Natural killer cell treated with Interleukin-12 subunit alpha and Interleukin-12 subunit beta and Interleukin-15 and Interleukin-18, amount 100 ng/mL, for 72 hours (primary cell): ENCODE measurements around the gene TCF7L1. TPM values are rescaled to one million over a fixed set of nuclear protein-coding genes. Genes with fewer than 3 reads are reported as not detected.
A peak's percentile ranks its signal among the peaks of the same experiment; 100 is the strongest.
"Not testable (repeated sequence)": the region's sequence is repeated elsewhere in the genome, so short reads cannot be mapped to it uniquely, and the experiment has no call there.

Experiments
- ATAC-seq, 2 donors: fragments of 150-1000 bp; cut with Tn5 transposase in 1 of 2; sonication (Bioruptor Pico), chemical (Tn5 transposase) in 1 of 2; 2 replicates each; pipeline ENCODE4 v1.10.0; 2021
- DNase-seq: peaks from one replicate; pipeline ENCODE4 v3.0.0; 2022; ENCODE audit warnings: low spot score
- H3K27ac Mint-ChIP-seq, 2 donors: 1 replicate in 1 of 2; 2 replicates in 1 of 2; pipeline ENCODE4 v1.8.0; 2022; ENCODE audit warnings: mixed read lengths in 2 of 2, mild to moderate bottlenecking in 1 of 2, moderate library complexity in 1 of 2
- H3K27me3 Mint-ChIP-seq, 2 donors: 1 replicate in 1 of 2; 2 replicates in 1 of 2; pipeline ENCODE4 v1.8.0; 2022; ENCODE audit warnings: mixed read lengths in 2 of 2
- H3K36me3 Mint-ChIP-seq: one replicate; pipeline ENCODE4 v1.8.0; 2022; ENCODE audit warnings: mixed read lengths
- H3K4me1 Mint-ChIP-seq, 2 donors: 1 replicate in 1 of 2; 2 replicates in 1 of 2; pipeline ENCODE4 v1.8.0; 2022; ENCODE audit warnings: low read depth in 2 of 2, mixed read lengths in 2 of 2, mild to moderate bottlenecking in 1 of 2
- H3K4me3 Mint-ChIP-seq: one replicate; pipeline ENCODE4 v1.8.0; 2022; ENCODE audit warnings: mixed read lengths
- H3K9me3 Mint-ChIP-seq: 2 replicates; pipeline ENCODE4 v1.8.0; 2022; ENCODE audit warnings: mixed read lengths
- total RNA-seq, 2 donors: library from RNA; stranded (reverse); gene quantifications; one replicate each; pipeline ENCODE4 v1.2.3, GENCODE V29; 2022

TCF7L1 gene
- total RNA-seq, 2 donors from 2014 or later, result 0.14 TPM; not detected in 1

DNA sequence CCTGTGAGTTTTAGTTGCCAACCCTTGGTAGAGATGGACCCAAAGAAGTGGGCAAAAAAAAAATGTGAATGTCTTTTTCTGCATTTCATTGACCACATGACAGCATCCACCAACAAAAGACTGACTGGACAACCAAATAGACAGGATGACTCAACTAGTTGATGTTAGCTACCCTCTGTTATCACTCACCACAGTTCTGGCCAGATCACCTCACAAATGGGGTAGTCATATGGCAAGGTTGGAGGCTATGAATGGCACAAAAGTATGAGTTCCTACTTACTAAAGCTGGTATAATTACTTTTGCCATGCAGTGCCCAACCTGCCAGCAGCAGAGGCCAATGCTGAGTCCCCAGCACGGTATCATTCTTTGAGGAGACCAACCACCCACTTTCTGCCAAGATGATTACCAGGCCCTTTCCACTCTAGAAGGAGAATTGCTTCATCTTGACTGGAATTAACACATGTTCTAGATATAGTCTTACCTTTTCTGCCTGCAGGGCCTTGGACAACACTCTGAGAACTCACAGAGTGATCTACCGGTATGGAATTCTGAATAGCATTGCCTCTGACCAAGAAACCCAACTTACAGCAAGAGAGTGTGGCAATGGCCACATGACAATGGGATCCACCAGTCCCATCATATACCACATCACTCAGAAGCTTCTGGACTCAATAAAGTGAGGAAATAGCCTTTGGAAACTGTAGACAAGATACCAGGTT, 20.1 kb upstream of the TCF7L1 start:
- H3K27ac Mint-ChIP-seq, result no peak overlapping the region
- H3K27me3 Mint-ChIP-seq, result peaks cover 23% of the 10 kb centered on the region in 2 donors
- no peaks in the 10 kb centered on the region for H3K9me3 Mint-ChIP-seq
- no peaks in the 10 kb centered on the region for H3K36me3 Mint-ChIP-seq
- no peak for DNase-seq
- H3K4me1 Mint-ChIP-seq, result no peaks in the 10 kb centered on the region
- no peak overlapping the region for H3K4me3 Mint-ChIP-seq
- no peak for ATAC-seq

DNA sequence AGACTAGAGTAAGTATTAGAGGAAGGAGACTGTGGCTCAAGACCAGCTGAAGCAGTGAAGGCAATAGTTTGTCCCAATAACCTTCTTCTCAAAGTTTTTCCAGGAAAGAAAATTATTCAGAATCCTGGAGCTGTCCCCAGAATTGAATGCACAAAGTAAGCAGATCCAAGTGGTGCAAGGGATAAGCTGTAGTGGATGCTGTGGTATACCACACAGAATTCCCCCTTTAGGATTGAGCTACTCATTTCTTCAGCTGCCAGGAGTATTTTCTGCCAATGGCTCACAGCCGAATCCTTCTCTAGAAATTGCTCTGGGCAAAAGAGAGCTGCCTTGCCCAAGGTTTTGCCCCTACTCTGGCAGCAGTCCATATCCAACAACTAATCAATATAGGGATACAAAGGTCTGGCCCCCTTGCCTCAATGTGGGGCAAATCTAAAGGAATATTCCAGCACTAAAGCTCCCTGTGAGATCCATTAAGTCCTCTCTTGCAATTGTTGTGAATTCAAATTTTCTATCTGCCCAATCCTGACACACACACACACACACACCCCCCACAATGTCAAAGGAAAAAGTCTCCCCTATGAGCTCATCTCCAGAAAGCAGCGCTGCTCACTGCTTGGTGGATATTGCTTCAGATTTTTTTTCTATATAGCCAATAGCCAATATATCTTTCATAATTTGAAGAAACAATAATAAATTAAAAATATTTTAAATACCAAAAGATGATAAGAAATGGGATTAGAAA, 18.4 kb upstream of the TCF7L1 start:
- no peaks in the 10 kb centered on the region for H3K4me1 Mint-ChIP-seq
- no peak overlapping the region for H3K27ac Mint-ChIP-seq
- no peaks in the 10 kb centered on the region for H3K36me3 Mint-ChIP-seq
- ATAC-seq (no peak), DNase-seq (no peak)
- no peaks in the 10 kb centered on the region for H3K9me3 Mint-ChIP-seq
- no peak overlapping the region for H3K4me3 Mint-ChIP-seq
- H3K27me3 Mint-ChIP-seq, result peaks cover 24 to 26% of the 10 kb centered on the region in 2 donors

DNA sequence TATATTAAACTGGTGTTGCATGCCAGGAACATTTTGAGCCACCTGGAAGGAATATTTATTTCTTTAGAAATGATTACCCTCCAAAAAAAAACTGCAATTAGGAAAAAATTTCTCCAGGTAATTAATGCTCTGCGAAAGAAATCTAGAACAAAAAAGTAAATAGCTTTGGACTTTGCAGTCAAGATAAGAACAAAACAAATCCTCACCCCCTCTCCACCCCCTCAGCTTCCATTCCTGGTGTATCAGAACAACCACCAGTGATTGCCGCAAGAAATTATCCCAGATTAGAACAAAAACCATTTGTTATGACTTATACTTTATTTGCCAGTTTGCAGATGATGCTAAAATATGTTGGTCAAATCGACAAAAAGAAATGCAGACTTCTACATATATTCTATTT, 17.0 kb upstream of the TCF7L1 start:
- Mint-ChIP-seq H3K27ac (no peak overlapping the region), H3K9me3 (no peaks in the 10 kb centered on the region), H3K4me3 (no peak overlapping the region), H3K4me1 (no peaks in the 10 kb centered on the region), H3K36me3 (no peaks in the 10 kb centered on the region), H3K27me3 (peaks cover 23% of the 10 kb centered on the region in 2 donors)
- DNase-seq (no peak), ATAC-seq (no peak)

DNA sequence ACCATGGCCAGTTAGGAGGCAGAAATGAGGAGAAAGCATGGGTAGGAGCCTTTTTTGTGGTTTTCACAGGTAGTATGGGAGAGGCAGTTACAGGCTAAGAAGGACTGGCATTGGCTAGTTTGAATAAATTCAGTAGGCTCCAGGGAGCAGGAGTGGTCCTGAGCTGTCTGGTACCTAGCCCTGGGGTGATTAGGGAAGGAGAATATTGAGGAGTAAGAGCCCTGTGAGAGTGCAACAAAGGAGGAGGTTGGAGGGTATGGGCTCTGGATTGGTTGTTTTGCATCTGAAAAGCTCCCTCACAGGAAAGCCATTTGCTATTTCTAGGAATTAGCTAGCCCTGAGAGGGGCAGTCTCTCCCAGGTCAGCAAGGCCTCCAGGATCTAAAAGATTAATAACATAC, 13.3 kb upstream of the TCF7L1 start:
- ATAC-seq (peak in 1 of 2 donors; percentile 57), DNase-seq (no peak)
- peaks cover 5 to 17% of the 10 kb centered on the region in 2 donors for H3K27me3 Mint-ChIP-seq
- no peak overlapping the region for H3K27ac Mint-ChIP-seq
- no peak overlapping the region for H3K4me3 Mint-ChIP-seq
- no peaks in the 10 kb centered on the region for H3K36me3 Mint-ChIP-seq
- no peaks in the 10 kb centered on the region for H3K4me1 Mint-ChIP-seq
- H3K9me3 Mint-ChIP-seq, result no peaks in the 10 kb centered on the region

DNA sequence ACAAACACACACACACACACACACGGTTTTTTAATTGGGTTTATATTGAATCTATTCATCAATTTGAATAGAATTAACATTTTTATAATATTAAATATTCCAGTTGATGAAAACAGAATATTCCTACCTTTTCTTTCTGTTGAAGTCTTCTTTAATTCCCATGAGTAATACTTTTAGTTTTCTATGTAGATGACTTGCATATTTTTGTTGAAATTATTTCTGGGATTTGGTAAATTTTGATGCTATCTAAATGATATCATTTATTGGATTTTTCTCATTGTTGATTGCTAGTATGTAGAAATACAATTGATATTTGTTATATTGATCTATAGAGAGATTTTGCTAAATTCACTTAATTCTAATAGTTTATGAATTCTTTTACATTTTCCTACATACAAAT, 12.8 kb upstream of the TCF7L1 start:
- no peak overlapping the region for H3K27ac Mint-ChIP-seq
- H3K4me1 Mint-ChIP-seq, result no peaks in the 10 kb centered on the region
- H3K27me3 Mint-ChIP-seq, result peaks cover 5 to 15% of the 10 kb centered on the region in 2 donors
- H3K9me3 Mint-ChIP-seq, result no peaks in the 10 kb centered on the region
- no peak overlapping the region for H3K4me3 Mint-ChIP-seq
- no peaks in the 10 kb centered on the region for H3K36me3 Mint-ChIP-seq
- no peak for DNase-seq
- no peak for ATAC-seq

DNA sequence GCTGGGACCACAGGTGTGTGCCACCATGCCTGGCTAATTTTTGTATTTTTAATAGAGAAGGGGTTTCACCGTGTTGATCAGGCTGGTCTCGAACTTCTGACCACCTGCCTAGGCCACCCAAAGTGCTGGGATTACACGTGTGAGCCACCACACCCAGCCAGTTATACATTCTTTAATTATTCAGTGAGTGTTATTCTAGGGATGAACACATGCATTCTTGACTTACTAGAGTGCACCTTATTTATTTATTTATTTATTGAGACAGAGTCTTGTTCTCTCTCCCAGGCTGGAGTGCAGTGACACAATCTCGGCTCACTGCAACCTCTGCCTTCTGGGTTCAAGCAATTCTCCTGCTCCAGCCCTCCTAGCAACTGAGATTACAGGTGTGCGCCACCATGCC, 6.7 kb upstream of the TCF7L1 start:
- not testable (repeated sequence) for ATAC-seq, H3K27ac Mint-ChIP-seq, H3K4me3 Mint-ChIP-seq, DNase-seq, H3K36me3 Mint-ChIP-seq, H3K9me3 Mint-ChIP-seq, H3K4me1 Mint-ChIP-seq
- H3K27me3 Mint-ChIP-seq, result peaks cover 8 to 20% of the 10 kb centered on the region in 2 donors

DNA sequence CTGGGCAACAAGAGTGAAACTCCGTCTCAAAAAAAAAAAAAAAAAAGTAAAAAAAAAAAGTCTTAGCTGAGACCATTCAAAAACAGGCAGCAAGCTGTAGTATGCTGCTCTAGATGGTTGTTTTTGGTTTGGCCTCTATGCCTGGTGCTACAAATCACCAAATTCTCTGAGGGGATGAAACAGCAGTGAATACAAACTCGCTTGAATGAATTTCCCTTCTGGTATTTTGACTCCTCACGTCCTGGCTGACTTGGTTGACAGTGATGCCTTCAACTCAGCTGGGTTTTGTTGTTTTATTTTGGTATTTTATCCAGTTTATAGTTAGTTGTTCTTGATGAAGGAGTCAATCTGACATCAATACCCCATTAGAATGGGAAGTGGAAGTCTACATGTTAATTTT, 3.3 kb upstream of the TCF7L1 start:
- peaks cover 21 to 24% of the 10 kb centered on the region in 2 donors for H3K27me3 Mint-ChIP-seq
- no peaks in the 10 kb centered on the region for H3K9me3 Mint-ChIP-seq
- DNase-seq (no peak), ATAC-seq (no peak)
- H3K36me3 Mint-ChIP-seq, result no peaks in the 10 kb centered on the region
- H3K4me3 Mint-ChIP-seq, result no peak overlapping the region
- no peak overlapping the region for H3K27ac Mint-ChIP-seq
- no peaks in the 10 kb centered on the region for H3K4me1 Mint-ChIP-seq

DNA sequence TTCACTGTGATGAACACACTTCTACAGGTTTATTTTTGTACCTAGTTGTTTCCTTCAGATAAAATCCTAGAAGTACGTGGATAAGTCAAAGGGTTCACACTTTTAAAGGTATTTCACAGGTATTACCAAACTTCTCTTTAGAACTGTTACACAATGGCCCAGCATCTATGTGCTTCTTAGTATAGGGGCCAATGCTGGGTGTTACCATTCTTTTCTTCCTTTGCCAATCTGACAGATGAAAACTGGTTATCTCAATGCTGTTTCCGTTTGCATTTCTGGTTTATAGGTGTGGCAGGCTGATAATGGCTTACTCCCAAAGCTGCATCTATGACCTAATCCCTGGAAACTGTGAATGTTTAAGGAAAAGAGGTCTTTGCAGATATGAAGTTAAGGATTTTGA, 2.8 kb upstream of the TCF7L1 start:
- Mint-ChIP-seq H3K4me3 (no peak overlapping the region), H3K27me3 (peaks cover 24 to 26% of the 10 kb centered on the region in 2 donors), H3K36me3 (no peaks in the 10 kb centered on the region), H3K27ac (no peak overlapping the region), H3K9me3 (no peaks in the 10 kb centered on the region), H3K4me1 (no peaks in the 10 kb centered on the region)
- ATAC-seq (no peak), DNase-seq (no peak)

DNA sequence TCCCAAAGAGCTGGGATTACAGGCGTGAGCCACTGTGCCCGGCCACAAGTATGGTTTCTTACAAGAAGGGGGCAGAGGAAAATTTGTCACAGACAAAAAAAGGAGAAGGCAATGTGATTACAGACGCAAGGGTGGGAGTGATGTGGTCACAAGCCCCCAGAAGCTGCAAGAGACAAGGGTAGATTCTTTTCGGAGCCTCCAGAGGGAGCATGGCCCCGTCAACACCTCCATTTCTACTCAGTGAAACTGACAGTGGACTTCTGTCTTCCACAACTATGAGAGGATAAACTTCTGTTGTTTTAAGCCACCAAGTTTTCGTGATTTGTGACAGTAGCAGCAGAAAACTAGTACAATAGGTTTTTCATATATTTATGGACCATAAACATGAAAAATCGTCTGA, 2.1 kb upstream of the TCF7L1 start:
- DNase-seq, result no peak
- Mint-ChIP-seq H3K27me3 (peaks cover 31 to 32% of the 10 kb centered on the region in 2 donors), H3K27ac (no peak overlapping the region), H3K4me3 (no peak overlapping the region), H3K4me1 (no peaks in the 10 kb centered on the region), H3K9me3 (no peaks in the 10 kb centered on the region), H3K36me3 (no peaks in the 10 kb centered on the region)
- ATAC-seq, result no peak

DNA sequence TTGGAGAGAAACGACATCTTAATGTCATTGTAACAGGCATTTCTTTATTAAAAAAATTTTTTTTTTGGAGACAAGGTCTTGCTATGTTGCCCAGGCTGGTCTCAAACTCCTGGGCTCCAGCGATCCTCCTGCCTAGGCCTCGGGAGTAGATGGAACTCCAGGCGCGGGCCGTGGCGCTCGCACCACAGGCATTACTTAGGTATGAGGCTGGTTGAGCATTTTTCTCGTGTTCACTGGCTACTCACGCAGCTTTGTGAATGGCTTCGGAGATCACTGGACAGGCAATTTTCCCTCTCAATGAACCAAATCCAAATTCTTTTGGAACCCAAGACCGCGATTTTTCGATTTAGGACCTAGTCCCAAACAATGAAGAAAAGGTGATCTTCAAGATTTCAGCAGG, 795 bp upstream of the TCF7L1 start:
- Mint-ChIP-seq H3K27ac (no peak overlapping the region), H3K27me3 (peaks cover 39 to 42% of the 10 kb centered on the region in 2 donors), H3K36me3 (no peaks in the 10 kb centered on the region), H3K9me3 (no peaks in the 10 kb centered on the region), H3K4me1 (no peaks in the 10 kb centered on the region), H3K4me3 (peak overlapping the region; percentile 57)
- DNase-seq (no peak), ATAC-seq (no peak)

DNA sequence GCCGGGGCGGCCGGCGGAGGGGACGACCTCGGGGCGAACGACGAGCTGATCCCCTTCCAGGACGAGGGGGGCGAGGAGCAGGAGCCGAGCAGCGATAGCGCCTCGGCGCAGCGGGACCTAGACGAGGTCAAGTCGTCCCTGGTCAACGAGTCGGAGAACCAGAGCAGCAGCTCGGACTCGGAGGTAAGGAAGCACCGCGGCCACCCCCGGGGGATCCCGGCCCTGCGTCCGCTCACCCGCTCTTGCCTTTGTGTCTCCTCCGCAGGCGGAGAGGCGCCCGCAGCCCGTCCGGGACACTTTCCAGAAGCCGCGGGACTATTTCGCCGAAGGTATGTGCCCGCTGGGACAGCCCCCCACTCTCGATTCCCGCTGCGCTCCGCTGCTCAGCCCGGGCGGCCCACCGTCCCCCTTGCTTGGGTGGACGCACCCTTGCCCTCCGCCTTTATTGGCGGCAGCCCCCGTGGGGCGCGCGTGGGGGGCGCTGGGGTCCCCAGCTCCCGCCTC, 611 bp downstream of the TCF7L1 start:
- Mint-ChIP-seq H3K27me3 (peaks cover 34 to 38% of the 10 kb centered on the region in 2 donors), H3K36me3 (no peaks in the 10 kb centered on the region), H3K9me3 (no peaks in the 10 kb centered on the region), H3K27ac (no peak overlapping the region), H3K4me1 (no peaks in the 10 kb centered on the region), H3K4me3 (no peak overlapping the region)
- DNase-seq (no peak), ATAC-seq (peak; percentile 24 to 70)

DNA sequence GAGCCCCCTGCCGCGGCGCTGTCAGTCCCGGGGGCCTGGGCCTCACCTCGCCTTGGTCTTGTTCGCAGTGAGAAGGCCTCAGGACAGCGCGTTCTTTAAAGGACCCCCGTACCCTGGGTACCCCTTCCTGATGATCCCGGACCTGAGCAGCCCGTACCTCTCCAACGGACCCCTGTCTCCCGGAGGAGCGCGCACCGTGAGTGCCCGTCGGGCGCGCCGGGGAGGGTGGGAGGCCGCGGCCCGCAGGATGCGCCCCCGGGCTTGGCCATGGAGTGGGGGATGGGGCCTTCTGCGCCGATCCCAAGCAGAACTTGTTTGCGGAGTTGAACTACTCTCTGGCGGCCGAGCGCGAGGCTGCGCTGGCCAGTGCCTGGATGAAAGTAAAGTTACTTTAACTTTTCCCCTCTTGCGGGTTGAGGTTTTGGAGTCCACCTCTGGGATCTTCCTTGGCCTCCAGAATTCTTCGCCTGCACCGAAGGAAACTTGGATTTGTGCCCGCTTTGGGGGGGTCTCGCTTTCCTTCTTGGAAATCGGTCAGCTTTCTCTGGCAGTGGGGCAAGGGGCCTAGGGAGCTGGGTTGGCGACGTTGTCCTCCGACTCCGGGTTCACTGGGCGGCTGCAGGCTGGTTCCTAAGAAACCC, 1.2 kb downstream of the TCF7L1 start:
- Mint-ChIP-seq H3K27me3 (peaks cover 40 to 41% of the 10 kb centered on the region in 2 donors), H3K4me3 (no peak overlapping the region)

DNA sequence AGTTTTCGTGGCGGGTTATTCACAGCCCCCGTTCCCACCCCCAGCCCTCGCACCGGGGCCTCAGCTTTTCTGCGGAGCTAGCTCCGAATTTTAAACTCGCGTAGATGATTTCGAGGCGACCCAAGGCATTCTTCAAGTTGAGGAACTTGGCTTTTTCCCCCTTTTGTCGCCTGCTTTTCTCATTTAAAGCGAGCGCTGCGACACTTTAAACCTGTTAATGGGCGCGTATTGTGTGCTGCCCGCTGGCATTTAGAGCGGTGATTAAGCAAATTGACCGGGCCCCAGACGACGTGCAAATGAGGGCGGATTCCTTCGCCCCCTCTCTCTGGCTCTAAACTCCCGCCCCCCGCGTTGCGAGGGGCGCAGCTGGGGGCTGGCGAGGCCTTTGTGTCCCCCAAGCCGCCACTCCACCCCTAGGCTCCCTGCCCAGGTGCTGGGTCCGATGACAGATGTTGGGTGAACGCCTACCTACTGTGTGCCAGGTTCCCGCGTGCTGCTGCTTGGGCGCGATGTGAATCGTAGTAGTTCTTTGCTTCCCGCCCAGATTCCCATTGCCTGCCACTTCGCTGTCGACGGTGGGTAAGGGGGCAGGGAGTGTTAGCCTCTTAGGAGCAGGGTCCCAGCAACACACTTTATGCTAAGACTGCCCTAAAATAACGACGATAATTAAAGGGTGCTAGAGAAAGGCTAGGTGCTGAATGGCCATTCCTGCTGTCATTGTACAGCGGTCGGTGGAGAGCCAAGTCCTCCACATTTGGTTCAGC, 1.9 kb downstream of the TCF7L1 start:
- no peak for ATAC-seq
- no peak for DNase-seq
- Mint-ChIP-seq H3K4me1 (no peaks in the 10 kb centered on the region), H3K4me3 (no peak overlapping the region), H3K27ac (no peak overlapping the region), H3K9me3 (no peaks in the 10 kb centered on the region), H3K27me3 (peaks cover 46 to 47% of the 10 kb centered on the region in 2 donors), H3K36me3 (no peaks in the 10 kb centered on the region)

More for the DNA sequence above, 1.2 kb downstream of the TCF7L1 start:
- DNase-seq, result no peak
- Mint-ChIP-seq H3K27ac (no peak overlapping the region), H3K36me3 (no peaks in the 10 kb centered on the region), H3K9me3 (no peaks in the 10 kb centered on the region), H3K4me1 (no peaks in the 10 kb centered on the region)
- no peak for ATAC-seq
